GM12878 (cell line): ENCODE data around the gene FLRT1. TPM values are rescaled to one million over a fixed set of nuclear protein-coding genes. Genes with fewer than 3 reads are reported as not detected.

ENCODE experiments used
- CREB1 ChIP-seq: IDR thresholded peaks from 2 replicates; pipeline ENCODE4 v1.6.1; 2012; ENCODE audit warnings: low read depth, mild to moderate bottlenecking, inconsistent platforms
- CTCF ChIP-seq, 3 experiments: IDR thresholded peaks in 2 of 3; conservative IDR thresholded peaks in 1 of 3; 2 replicates each; pipeline ENCODE4 v1.5.1; 2011; ENCODE audit warnings: low read depth in 3 of 3, low read length in 3 of 3, mild to moderate bottlenecking in 3 of 3, control low read depth in 2 of 3, moderate library complexity in 2 of 3, inconsistent platforms in 1 of 3, mixed read lengths in 1 of 3; ENCODE audit not compliant: control insufficient read depth in 2 of 3, insufficient read depth in 1 of 3; ENCODE audit errors: extremely low read depth in 1 of 3
- EED ChIP-seq: sonication (generic); IDR thresholded peaks from 2 replicates; pipeline ENCODE4 v1.6.1; 2016; ENCODE audit warnings: antibody characterized with exemption, low read depth
- IKZF2 ChIP-seq, 2 experiments: fragments of 450-650 bp; IDR thresholded peaks; 2 replicates each; pipeline ENCODE4 v1.6.1; 2017; ENCODE audit warnings: mild to moderate bottlenecking in 2 of 2, moderate library complexity in 2 of 2
- KDM1A ChIP-seq: fragments of 200-600 bp; sonication (generic); IDR thresholded peaks from 2 replicates; pipeline ENCODE4 v1.6.1; 2016; ENCODE audit warnings: borderline replicate concordance
- MEF2B ChIP-seq: fragments of 450-650 bp; IDR thresholded peaks from 2 replicates; pipeline ENCODE4 v1.6.1; 2018; ENCODE audit warnings: mild to moderate bottlenecking, moderate library complexity; ENCODE audit not compliant: partially characterized antibody, poor library complexity, severe bottlenecking
- MTA3 ChIP-seq: IDR thresholded peaks from 2 replicates; pipeline ENCODE4 v1.6.1; 2012; ENCODE audit warnings: low read length, inconsistent platforms, borderline replicate concordance
- NBN ChIP-seq: fragments of 450-650 bp; IDR thresholded peaks from 2 replicates; pipeline ENCODE4 v1.6.1; 2016
- POU2F2 ChIP-seq: IDR thresholded peaks from 3 replicates; pipeline ENCODE4 v1.6.1; 2011; ENCODE audit warnings: low read depth, mild to moderate bottlenecking, low read length, borderline replicate concordance
- RAD21 ChIP-seq: IDR thresholded peaks from 2 replicates; pipeline ENCODE4 v1.6.1; 2011; ENCODE audit warnings: mild to moderate bottlenecking, low read depth, low read length, moderate library complexity; ENCODE audit not compliant: insufficient read depth
- SMAD5 ChIP-seq: IDR thresholded peaks from 2 replicates; pipeline ENCODE4 v1.6.1; 2016; ENCODE audit warnings: antibody characterized with exemption, low read depth
- SMC3 ChIP-seq: IDR thresholded peaks from 2 replicates; pipeline ENCODE4 v1.6.1; 2011; ENCODE audit warnings: low read length, improper control_type of control experiment, borderline replicate concordance
- SPI1 ChIP-seq: IDR thresholded peaks from 2 replicates; pipeline ENCODE4 v1.6.1; 2011; ENCODE audit warnings: low read depth, mild to moderate bottlenecking, low read length, moderate library complexity, borderline replicate concordance; ENCODE audit not compliant: insufficient read depth
- SREBF1 ChIP-seq: IDR thresholded peaks from 2 replicates; pipeline ENCODE4 v1.6.1; 2012; ENCODE audit warnings: mild to moderate bottlenecking, low read length
- SUZ12 ChIP-seq: fragments of 200-600 bp; sonication (generic); IDR thresholded peaks from one replicate; pipeline ENCODE4 v1.6.1; 2018; ENCODE audit warnings: antibody characterized with exemption, mild to moderate bottlenecking; ENCODE audit not compliant: unreplicated experiment
- TCF12 ChIP-seq: IDR thresholded peaks from 2 replicates; pipeline ENCODE4 v1.6.1; 2011; ENCODE audit warnings: low read depth, mild to moderate bottlenecking, low read length
- YBX1 ChIP-seq: fragments of 450-650 bp; IDR thresholded peaks from 2 replicates; pipeline ENCODE4 v1.6.1; 2016; ENCODE audit warnings: antibody characterized with exemption
- YY1 ChIP-seq: IDR thresholded peaks from 2 replicates; pipeline ENCODE4 v1.6.1; 2011; ENCODE audit warnings: low read depth, mild to moderate bottlenecking, low read length
- ZNF217 ChIP-seq: fragments of 450-650 bp; IDR thresholded peaks from 2 replicates; pipeline ENCODE4 v1.6.1; 2017; ENCODE audit warnings: antibody characterized with exemption, mild to moderate bottlenecking
- ZNF24 ChIP-seq: fragments of 450-650 bp; IDR thresholded peaks from 2 replicates; pipeline ENCODE4 v1.6.1; 2017; ENCODE audit warnings: antibody characterized with exemption, mild to moderate bottlenecking
- polyA plus RNA-seq, 11 experiments: library from polyadenylated mRNA; depleted of rRNA in 4 of 11; unstranded in 6 of 11; stranded (reverse) in 5 of 11; fragments of >200 nt; fragmentation: Nextera tagmentation in 4 of 11; fragmentation: Illumina TruSeq in 1 of 11; extraction: Ambion mirVana in 4 of 11; extraction: Trizol in 1 of 11; gene quantifications; 1 replicate in 1 of 11; 2 replicates in 10 of 11; pipeline versions ENCODE4 v1.2.1 to v1.2.3, GENCODE V29; 2011 to 2016; ENCODE audit warnings: inconsistent platforms in 2 of 11, missing spikeins in 2 of 11, low read depth in 1 of 11
- total RNA-seq, 4 experiments: library from RNA; depleted of rRNA in 3 of 4; stranded (reverse); fragments of >200 nt in 3 of 4; fragmentation: Illumina TruSeq in 1 of 4; extraction: Trizol in 1 of 4; gene quantifications; 2 replicates each; pipeline versions ENCODE4 v1.2.1 to v1.2.3, GENCODE V29; 2013 to 2021
- TF ChIP-seq, protein P1 (sequence below): fragments of 450-650 bp; IDR thresholded peaks from 2 replicates; pipeline ENCODE4 v1.6.1; 2017; ENCODE audit warnings: mild to moderate bottlenecking, moderate library complexity

FLRT1 gene
- total and polyA plus RNA-seq, 10 of the 15 experiments (the other 5 are each of a cell fraction or from before 2014, with no cell fraction given): 0.10 to 0.12 TPM; not detected in 8

DNA sequence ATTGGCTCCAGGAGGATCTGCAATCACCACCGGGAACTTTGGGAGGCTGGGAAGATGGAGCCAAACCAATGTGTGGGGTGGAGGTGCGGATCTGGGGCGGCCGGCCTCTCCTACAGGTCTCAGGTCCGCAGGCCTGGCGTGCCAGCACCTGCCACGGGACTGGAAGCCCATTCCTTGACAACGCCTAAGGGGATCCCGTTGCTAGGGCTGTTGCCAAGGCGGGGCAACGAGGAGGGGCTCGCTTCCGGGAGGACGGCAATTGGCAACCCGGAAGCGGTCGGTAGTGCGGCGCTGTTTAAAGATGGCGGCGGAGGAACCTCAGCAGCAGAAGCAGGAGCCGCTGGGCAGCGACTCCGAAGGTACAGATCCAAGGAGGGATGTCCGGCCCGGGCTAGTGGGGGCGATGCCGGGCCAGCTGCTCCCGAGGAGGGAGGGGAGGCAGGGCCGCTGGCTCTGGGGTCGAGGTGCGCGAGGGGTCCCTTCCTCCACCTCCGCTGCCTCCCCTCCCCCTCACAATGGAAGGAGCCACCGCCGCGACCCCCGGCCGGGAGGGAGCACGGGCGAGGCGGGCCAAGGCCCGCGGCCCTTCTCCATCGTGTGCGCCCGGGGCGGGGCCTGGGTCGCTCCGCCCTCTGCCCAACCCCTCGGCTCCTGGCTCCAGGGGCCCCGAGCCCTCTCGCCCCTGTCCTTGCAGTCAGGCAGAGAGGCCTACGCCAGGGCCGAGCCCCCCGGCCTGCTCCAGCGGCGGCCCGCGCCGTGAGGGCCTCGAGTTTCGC lies 49.4 kb upstream of the FLRT1 start, which contains the start of gene OTUB1 (continued):
- TF ChIP-seq, protein P1, sequence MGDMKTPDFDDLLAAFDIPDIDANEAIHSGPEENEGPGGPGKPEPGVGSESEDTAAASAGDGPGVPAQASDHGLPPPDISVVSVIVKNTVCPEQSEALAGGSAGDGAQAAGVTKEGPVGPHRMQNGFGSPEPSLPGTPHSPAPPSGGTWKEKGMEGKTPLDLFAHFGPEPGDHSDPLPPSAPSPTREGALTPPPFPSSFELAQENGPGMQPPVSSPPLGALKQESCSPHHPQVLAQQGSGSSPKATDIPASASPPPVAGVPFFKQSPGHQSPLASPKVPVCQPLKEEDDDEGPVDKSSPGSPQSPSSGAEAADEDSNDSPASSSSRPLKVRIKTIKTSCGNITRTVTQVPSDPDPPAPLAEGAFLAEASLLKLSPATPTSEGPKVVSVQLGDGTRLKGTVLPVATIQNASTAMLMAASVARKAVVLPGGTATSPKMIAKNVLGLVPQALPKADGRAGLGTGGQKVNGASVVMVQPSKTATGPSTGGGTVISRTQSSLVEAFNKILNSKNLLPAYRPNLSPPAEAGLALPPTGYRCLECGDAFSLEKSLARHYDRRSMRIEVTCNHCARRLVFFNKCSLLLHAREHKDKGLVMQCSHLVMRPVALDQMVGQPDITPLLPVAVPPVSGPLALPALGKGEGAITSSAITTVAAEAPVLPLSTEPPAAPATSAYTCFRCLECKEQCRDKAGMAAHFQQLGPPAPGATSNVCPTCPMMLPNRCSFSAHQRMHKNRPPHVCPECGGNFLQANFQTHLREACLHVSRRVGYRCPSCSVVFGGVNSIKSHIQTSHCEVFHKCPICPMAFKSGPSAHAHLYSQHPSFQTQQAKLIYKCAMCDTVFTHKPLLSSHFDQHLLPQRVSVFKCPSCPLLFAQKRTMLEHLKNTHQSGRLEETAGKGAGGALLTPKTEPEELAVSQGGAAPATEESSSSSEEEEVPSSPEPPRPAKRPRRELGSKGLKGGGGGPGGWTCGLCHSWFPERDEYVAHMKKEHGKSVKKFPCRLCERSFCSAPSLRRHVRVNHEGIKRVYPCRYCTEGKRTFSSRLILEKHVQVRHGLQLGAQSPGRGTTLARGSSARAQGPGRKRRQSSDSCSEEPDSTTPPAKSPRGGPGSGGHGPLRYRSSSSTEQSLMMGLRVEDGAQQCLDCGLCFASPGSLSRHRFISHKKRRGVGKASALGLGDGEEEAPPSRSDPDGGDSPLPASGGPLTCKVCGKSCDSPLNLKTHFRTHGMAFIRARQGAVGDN: peak; percentile 67
- peak; percentile 68; the same call in 2 of the 3 replicates for TF ChIP-seq POU2F2
- TF ChIP-seq YY1: peak; percentile 97
- TF ChIP-seq KDM1A: no peak
- TF ChIP-seq CREB1: peak; percentile 59; the same call in 1 of the 2 replicates
- TF ChIP-seq MEF2B: no peak
- no peak for TF ChIP-seq YBX1
- TF ChIP-seq ZNF217: no peak
- no peak for TF ChIP-seq SUZ12
- 0 out of 2 replicates have a peak, but pooled peaks have one; percentile 59 for TF ChIP-seq NBN
- TF ChIP-seq MTA3: no peak
- peak; percentile 61; the same call in 1 of the 2 replicates for TF ChIP-seq SMAD5
- TF ChIP-seq ZNF24: no peak
- TF ChIP-seq TCF12: peak; percentile 50; the same call in 1 of the 2 replicates
- TF ChIP-seq RAD21: no peak
- no peak for TF ChIP-seq SMC3
- TF ChIP-seq SREBF1: no peak
- TF ChIP-seq EED: peak; percentile 66
- TF ChIP-seq SPI1: 0 out of 2 replicates have a peak, but pooled peaks have one; percentile 20
- TF ChIP-seq CTCF (IDR thresholded peaks at IDR 0.05 in 2 of 3, conservative IDR thresholded peaks at IDR 0.05 in 1 of 3; ENCODE audit: control insufficient read depth in 2 of 3, extremely low read depth in 1 of 3, insufficient read depth in 1 of 3, low read depth in 3 of 3, low read length in 3 of 3): no peak
- peak; percentile 71 to 75 for TF ChIP-seq IKZF2 (IDR thresholded peaks at IDR 0.05)
